NCI-H510A (cell line): ENCODE measurements around the gene GBF1.
A peak's percentile ranks its signal among the peaks of the same experiment; 100 is the strongest.
"Not testable (repeated sequence)": the region's sequence is repeated elsewhere in the genome, so short reads cannot be mapped to it uniquely, and the experiment has no call there.

Source experiments
- DNase-seq: peaks from one replicate; lab custom pipeline; 2025; lab: John Stamatoyannopoulos, UW

Gene GBF1

DNA sequence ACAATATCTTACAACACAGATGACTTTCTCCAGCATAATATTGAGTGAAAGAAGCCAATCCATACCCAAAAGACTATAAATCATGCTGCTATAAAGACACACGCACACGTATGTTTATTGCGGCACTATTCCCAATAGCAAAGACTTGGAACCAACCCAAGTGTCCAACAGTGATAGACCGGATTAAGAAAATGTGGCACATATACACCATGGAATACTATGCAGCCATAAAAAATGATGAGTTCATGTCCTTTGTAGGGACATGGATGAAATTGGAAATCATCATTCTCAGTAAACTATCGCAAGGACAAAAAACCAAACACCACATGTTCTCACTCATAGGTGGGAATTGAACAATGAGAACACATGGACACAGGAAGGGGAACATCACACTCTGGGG is 63.0 kb downstream of the GBF1 start:
- not testable (repeated sequence) for DNase-seq

DNA sequence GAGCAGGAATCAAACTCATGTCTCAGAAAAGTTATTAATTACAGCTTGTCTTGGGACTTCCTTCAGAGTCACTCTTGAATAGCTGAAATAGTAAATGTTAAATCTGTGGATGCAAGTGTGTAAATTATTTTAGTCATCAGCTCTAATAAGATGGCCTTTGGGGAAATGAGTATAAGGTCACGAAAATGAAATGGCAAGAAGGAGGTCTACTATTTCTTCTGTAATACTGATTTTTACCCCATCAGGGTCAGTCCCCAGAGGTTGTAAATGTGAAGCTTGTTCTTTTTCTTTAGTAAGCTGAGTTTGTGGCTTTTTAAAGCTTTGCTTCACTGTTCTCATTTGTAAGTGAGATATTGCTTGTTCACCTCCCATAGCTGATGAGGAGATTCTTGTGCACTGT is 63.9 kb downstream of the GBF1 start:
- DNase-seq, result no peak

DNA sequence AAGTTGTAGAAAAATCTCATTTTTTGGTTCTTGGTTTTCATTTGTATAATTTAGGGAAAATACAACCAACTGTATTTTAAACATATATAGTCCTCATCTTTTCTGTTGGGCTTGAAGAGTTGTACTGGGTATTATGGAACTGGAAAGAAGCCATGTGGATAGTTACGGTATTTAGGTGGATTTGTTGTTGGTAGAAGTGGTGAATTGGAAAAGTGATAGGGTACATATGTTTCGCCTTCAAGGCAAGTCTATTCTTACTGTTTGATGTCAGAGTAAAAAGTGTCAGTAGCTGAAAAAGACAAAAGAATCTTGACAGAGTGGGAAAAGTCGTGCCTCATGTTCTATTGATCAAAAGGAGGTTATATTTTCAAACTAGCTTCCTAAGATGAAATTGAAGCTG is 64.6 kb downstream of the GBF1 start:
- DNase-seq, result no peak

DNA sequence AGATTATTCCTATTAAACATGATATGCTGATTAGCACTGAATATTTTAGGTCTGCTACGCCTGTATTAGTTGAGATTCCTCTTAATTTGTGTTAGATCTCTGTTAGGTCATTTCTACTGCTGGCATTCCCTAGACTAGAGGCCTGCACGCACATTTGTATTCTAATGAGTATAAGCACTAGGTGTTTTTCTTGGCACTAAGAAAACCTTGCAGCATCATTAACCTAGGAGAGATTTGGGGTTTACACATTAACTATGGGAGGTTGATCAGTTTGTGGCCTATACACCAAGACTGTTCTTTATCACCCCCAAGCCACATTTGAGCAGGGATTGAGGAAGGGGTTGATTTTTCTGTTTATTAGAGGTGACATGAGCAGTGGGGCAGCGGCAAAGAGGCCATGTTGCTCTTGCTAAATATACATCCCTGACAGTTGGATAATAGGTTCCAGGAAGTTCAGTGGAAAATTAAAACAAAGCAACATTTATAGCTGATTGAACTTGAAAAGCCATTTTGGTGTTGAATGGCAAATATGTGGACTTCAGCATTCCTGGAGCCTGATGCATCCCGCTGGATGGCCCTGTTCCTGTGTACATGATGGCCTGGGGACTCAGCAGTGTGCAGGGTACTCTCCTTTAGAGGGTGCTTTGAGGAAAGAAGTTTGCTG is 65.2 kb downstream of the GBF1 start:
- no peak for DNase-seq

DNA sequence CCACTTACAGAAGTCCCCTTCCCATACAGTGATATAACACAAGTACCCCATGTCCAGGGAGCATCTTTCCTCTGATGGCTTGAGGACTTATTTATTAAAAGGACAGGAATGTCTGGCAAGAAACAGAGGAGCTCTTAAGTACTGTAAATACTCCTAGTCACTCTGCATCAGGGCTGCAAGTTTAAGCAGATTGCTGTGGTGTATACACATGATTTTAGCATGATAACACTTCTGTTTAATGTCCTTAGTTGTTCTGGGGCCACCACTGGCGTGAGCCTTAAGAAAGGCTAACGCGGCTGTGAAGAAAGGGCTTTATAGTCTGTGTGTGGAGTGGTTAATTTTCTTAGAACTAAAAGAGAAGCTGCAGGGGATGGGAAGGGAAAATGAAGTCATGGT is 65.7 kb downstream of the GBF1 start:
- DNase-seq, result no peak

DNA sequence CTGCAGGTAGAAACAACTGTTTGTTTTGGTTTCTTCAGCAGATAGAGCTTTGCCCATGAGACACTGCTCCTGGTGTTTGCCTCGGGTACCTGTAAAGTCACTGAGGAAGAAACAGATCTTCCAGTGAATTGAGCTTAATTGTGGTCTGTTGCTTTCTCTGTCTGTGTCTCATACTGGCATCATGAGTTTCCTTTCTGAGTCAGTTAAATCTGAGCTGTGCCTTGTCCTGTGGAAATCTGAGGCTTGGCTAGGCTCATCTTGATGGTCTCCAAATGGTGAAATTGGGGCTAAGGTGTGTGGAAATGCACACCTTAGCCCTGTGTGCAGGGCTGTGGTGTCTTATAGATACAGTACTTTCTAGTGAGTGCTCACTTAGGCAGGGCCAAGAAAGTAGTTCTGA is 67.4 kb downstream of the GBF1 start:
- no peak for DNase-seq

DNA sequence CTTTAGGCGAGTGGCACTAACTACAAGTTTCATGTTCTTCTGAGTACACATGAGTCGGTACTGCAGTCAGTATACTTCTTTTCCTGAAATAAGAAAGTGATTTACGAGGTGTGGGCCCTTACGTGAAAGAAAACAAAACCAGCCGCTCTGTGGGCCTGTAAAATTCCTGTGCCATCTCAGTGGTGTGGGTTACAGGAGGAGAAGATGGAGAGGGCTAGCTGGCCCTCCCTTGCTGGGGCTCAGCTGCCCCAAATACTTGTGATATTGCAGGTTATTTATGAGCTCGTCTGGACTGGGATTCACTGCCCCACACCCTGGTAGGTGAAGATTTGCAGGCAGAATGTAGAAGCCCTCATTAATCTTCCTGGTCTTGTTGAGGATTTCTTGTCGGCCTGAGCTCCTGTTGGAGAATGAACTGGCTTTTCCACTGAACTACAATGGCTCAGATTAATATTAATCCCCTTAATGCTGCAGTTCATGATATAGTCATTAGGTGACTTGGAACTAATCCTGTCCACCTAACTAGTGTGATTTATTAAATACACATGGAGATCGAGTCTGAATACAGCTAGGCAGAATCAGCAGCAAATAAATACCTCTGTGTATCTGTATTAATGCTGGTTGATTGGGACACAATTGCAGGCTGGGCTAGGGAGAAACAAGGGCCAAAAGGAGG is 68.0 kb downstream of the GBF1 start:
- DNase-seq, result no peak

DNA sequence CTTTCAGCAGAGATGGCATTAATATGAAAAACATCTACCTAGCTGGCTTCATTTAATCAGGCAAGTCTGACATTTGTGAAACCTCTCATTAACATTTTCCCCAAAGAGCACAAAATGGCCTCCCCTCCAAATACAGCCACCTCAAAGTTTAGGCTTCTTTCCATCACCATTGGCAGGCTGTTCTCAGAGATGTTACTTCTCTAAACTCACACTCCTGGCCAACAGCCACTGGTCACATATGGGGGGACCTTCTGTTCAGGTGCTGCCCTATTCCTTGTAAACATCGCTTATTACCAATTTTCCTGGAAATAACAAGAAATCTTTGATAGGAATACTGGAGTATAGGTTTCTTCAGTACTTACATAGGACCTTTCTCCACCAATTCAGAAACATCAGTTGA is 69.5 kb downstream of the GBF1 start:
- no peak for DNase-seq

DNA sequence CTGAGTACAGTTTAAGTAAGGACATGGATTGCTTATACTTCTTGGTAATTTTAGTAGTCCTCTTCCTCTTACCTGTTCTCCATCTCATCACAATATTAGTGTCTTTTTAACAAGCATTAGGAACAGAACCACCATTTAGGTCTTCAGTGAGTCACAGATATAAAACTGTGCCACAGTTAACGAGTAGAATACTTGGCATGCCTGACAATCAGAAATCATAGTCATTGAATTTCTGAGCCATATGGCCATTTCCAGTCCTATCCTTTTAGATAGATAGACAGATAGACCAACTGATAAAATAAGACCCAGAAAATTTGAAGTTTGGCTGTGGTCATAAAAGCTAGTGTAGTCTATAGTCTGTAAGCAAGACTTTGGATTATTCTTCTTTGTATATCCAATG is 71.1 kb downstream of the GBF1 start:
- no peak for DNase-seq

DNA sequence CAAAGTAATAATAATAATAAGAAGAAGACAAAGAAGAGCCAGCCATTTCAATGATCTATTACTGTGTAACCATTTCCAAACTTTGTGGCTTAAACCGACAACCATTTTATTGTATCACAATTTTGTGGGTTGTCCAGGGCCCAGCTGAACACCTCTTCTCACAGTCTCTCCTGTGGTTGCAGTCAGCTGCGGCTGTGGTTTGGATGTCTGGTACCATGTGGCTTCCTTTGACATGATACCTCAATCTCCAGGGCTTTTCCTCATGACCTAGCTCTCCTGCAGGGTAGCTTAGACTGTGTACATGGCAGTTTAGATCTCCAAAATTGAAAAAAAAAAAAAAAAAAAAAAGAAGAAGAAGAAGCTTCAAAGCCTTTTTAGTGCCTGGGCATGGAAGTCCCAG is 77.6 kb downstream of the GBF1 start:
- no peak for DNase-seq

DNA sequence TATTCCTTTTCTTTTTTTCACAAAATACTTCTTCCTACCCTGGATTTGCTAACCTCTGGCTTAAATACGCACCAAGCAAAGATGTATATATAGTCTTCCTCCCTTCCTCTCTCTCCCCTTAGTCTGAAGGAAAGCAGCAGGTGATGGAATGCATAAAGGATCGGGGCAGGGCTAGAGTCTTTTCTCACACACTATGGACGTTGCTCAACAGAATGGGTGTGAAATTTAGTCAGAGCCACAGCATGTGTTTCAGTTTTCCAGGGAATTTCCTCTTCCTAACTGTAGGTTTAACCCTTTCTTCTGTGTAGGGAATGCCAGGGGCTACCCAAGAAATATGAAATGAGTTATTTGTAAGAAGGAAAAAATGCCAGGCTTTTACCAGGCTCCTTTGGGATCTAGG is 78.7 kb downstream of the GBF1 start:
- DNase-seq, result no peak

DNA sequence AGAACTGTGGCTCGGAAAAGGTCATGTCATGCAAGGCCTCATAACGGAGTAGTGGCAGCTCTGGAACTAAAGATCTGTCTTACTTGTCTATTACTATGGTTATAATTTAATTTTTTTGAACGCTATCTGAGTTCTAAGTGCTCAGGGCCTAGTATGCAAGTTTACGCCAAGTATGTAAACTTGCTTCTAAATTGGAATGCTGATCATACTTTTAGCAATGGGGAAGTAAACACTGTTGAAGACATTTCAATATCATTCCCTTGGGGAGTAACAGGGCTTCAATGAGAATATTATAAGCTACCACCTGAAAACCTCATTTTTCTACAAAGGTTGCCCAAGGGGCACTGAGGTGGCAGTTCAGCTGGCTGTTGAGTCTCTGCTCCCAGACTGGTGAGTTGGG is 80.7 kb downstream of the GBF1 start:
- no peak for DNase-seq

DNA sequence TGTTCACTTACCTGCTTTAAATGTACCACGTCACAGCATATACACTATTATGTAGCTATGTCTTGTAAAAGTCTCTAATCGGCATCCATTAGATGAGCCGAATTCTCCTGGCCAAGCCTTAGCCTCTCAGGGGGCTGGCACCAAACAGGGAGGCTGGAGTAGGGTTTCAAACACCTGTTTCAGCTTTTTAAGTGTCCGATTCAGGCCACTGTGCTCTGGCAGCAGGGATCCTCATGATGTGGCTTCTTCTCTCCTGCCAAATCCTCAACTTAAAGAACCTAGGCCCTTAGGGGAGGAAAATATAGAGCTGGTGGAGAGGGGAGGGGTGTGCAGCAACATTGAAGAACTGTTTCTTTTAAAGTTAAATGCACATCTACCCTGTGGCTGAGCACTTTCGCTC is 81.7 kb downstream of the GBF1 start:
- DNase-seq, result no peak

DNA sequence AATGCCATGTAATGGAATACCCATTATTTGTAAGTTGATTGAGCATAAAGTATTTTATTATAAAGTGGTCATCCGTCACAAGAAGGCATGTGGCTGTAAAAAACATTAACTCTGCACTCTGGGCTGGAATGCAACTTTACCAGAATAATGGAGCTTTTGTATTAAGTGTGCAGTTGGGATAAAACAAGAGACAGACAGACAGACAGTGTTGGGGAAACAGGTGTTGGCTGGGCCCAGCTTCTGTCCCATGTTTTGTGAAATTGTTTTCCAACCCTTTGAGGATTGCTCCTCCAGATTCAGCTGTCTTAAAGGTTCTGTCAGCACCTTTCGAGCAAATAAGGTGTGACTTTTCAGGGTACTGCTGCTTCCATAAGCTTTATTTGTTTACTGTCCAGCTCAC is 82.3 kb downstream of the GBF1 start:
- no peak for DNase-seq

DNA sequence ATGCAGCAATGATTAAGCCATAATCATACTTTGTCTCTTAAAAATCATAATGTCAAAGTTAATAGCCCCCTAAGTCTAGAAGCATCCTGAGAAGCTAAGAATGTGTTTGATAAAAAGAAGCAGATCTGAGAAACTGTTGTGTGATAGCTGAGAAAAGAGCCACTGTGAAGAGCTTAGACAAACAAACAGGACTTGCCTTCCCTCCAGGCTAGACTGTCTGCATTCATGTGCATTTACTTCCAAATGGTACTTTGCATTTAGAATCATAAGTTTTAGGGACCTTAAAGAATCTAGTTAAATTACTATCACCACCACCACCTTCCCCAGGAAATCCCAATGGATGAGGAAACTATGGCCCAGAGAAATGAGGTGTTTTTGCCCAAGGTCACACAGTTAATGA is 87.4 kb downstream of the GBF1 start:
- DNase-seq, result no peak

DNA sequence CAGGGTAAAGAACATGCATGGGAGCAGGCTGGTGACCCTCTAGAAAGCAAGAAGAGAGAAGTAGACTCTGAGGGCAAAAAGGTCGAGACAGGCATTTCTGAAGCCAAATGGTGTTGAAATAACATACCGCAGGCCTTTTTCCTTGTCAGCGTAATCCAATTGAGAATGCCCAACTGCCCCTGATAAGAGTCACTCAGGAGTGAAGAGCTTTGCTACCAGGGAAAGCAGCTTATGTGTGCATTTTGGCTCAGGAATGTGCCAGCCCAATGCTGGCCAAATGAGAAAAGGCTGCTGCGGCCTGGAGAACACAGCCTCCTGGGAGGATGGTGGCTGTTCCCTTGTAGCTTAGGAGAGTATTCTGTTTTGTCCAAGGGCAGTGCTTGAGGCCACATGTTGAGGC is 88.8 kb downstream of the GBF1 start:
- DNase-seq, result no peak

DNA sequence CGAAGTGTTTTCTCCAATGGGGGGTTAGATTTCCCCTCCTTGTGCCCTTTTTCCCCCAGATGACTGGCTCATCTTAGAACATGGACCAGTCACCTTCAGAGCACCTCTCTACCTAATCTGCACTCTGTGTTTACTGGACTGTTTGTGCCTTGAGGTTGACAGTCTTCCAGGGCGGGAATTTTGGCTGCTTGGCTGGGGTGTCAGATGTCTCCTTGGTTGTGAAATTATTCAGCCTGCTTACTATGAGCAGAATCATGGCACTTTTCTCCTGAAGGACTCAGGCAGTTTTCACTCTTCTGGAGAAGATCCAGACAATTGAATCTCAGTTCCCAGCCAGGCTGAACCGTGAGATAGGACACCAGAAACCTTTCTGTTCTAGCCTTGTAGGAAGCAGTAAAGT is 89.9 kb downstream of the GBF1 start:
- DNase-seq, result no peak

DNA sequence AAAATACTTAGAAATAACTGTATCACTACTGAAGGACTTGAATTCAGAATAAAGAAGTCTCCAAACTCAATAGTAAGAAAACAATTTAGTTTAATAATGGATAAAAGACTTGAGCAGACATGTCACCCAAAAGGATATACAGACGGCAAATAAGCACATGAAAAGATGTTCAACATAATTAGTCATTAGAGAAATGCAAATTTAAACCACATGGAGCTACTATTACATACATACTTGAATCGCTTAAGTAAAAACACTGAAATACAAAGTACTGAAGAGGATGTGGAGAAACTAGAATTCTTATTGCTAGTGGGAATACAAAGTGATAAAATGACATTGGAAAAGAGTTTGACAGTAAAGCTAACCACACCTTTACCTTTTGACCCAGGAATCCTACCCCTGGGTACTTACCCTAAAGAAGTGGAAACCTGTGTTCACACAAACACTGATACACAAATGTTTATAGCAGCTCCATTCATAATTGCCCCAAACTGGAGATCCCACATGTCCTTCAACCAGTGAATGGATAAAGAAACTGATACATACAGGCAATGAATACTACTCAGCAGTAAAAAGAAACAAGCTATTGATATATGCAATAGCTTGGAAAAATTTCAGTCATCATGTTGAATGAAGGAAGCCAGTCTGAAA is 95.8 kb downstream of the GBF1 start:
- DNase-seq, result no peak

DNA sequence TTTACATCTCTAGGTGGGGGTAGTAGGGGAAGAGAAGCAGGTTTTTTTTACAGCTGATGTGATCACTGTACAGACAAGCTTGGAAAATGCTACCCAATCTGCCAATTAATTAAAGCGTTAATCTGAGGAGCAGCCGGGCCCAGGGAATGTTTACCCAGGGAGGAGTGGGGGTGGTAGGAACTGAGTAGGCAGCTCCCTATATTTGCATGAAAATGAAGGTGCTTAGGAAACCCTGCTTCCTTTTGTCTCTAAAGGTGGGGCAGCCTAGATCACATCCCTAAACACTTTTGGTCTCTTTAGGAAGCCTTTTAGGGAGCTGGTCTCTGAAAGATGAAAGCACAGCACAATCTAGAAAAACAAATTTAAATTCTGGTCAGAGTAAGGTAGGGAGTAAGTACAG is 97.1 kb downstream of the GBF1 start:
- no peak for DNase-seq

DNA sequence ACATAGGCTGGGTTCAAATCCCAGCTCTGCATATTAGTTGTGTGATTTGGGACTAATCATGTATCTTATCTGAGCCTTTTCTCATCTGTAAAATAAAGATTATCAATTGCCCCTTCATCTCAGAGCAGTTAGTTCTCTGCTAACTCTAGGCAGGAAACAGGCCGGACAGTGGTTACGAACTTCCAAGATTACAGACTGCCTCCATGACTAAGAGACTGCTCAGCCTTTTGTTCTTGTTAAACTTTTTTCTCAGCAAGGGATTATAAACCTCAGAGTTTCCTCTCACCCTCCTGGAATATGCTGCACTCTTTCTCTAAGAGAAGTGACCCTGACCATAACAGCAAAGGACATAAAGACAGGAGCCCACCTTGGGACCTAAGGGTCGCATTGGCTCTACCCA is 97.6 kb downstream of the GBF1 start:
- no peak for DNase-seq

DNA sequence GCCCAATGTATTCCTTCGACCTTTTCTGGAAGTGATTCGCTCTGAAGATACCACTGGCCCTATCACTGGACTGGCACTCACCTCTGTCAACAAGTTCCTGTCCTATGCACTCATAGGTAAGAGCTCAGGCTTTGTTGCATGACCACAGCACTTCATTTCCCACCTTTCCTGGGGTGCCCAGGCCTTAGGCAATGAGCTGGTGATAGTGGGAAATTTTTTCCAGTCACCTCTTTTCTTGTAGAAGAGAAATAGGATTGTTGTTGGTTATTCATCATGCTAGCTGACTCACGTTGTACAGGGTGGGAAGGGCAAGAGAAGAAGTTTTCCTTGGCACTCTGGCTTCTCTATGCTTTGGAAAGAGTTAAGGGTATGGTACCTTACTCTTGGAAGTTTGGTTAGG is 98.7 kb downstream of the GBF1 start:
- no peak for DNase-seq

DNA sequence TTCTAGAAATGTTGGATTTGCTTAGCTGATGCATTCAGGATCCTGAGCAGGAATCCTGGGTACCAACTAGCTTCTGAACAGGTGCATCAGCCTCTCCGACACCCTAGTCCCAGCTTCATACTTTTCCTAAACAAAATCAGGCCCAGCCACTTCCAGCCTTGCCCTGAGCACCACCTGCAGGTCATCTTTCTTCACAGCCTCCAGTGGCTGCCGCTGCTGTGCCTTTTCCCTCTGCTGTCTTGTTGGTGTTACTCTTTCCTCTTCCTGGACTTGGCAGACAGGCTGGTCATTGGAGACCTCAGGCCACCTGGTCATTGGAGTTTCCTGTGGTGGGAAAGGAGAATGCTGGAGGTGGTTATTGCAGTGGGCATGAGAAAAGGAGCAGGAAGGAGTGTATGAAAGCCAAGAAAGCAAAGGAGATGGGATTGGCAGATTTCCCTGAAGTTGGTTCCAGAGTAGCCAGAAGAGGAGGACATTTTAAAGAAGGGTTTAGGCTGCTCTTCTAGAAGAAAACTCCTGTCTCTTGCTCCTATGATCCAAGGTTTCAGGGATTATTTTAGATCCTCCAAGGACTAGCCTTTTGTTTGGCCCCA is 102.0 kb downstream of the GBF1 start:
- DNase-seq, result peak; percentile 40

DNA sequence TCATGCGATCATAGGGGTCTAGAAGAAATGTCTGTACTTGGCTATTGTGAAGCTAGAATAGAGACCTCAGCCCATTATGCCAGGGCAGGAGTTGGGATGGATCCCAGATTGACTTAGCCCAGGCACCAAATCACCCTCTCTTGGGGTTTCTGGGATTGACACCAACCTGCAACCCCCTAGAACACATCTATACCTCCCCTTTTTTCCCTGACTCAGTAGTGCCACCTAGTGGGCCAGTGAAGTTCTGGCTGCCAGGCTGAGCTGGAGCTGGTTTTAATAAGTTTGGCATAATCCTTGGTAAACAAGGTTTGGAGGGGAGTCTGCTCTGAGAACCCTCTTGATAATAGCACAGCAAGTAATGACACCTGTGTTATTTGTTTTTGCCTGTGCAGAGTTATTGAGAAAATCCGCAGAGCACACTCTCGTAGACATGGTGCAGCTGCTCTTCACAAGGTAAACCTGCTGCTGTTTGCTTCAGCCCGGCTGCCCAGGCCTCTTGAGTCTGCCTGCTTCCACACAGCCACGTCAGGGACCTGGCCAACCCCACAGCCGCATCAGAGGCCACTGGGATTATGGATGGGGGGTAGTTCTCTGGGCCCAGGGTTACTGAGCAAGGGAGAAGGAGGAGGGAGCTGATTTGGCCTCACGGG is 106.9 kb downstream of the GBF1 start:
- peak; percentile 83 for DNase-seq
